SU-DHL-6 (cell line): ENCODE data around the gene RUFY2.

ENCODE experiments used
- H2AFZ ChIP-seq: fragments of 200-600 bp; sonication (generic); 2 replicates; pipeline ENCODE4 v1.6.1; 2014; ENCODE audit warnings: low read depth, mild to moderate bottlenecking, moderate library complexity, mixed read lengths, antibody characterized with exemption, low read length; ENCODE audit not compliant: severe bottlenecking
- H3F3A ChIP-seq: fragments of 200-600 bp; shearing (Covaris generic); 2 replicates; pipeline ENCODE4 v1.6.0; 2016; ENCODE audit warnings: antibody characterized with exemption, mild to moderate bottlenecking; ENCODE audit not compliant: insufficient read depth
- H3K27ac ChIP-seq: fragments of 200-600 bp; sonication (generic); 2 replicates; pipeline ENCODE4 v1.5.1; 2016; ENCODE audit warnings: low read depth, mild to moderate bottlenecking, low read length, moderate library complexity, mixed read lengths
- H3K27me3 ChIP-seq: fragments of 200-600 bp; sonication (generic), shearing (Covaris generic); 2 replicates; pipeline ENCODE4 v1.6.0; 2014; ENCODE audit warnings: mild to moderate bottlenecking, low read length
- H3K36me3 ChIP-seq: fragments of 200-600 bp; sonication (generic); 2 replicates; pipeline ENCODE4 v1.6.1; 2014; ENCODE audit warnings: mild to moderate bottlenecking, low read length, mixed read lengths
- H3K4me2 ChIP-seq: fragments of 300-600, 200-600 bp; shearing (Covaris generic), sonication (generic); 2 replicates; pipeline ENCODE4 v1.6.0; 2014; ENCODE audit warnings: low read length, low read depth, mild to moderate bottlenecking; ENCODE audit not compliant: poor library complexity, severe bottlenecking
- H3K4me3 ChIP-seq: fragments of 200-600 bp; sonication (generic); 2 replicates; pipeline ENCODE4 v1.5.1; 2014; ENCODE audit warnings: antibody characterized with exemption, low read length, mild to moderate bottlenecking, mixed read lengths; ENCODE audit not compliant: insufficient read depth, poor library complexity, severe bottlenecking
- H3K79me2 ChIP-seq: fragments of 200-600 bp; sonication (generic); 2 replicates; pipeline ENCODE4 v1.6.1; 2014; ENCODE audit warnings: mild to moderate bottlenecking, low read length, moderate library complexity; ENCODE audit not compliant: insufficient read depth
- H3K9ac ChIP-seq: fragments of 200-600 bp; sonication (generic); 2 replicates; pipeline ENCODE4 v1.7.0; 2014; ENCODE audit warnings: mild to moderate bottlenecking, low read length
- H3K9me2 ChIP-seq: fragments of 200-600 bp; sonication (generic); replicated peaks from 2 replicates; pipeline ENCODE4 v1.6.1; 2014; ENCODE audit warnings: low read length; ENCODE audit not compliant: insufficient read depth
- H3K9me3 ChIP-seq: fragments of 200-600 bp; sonication (generic); 2 replicates; pipeline ENCODE4 v1.6.1; 2014; ENCODE audit warnings: low read length, mixed read lengths; ENCODE audit not compliant: insufficient read depth
- H4K20me1 ChIP-seq: fragments of 200-600 bp; sonication (generic); 2 replicates; pipeline ENCODE4 v1.6.1; 2014; ENCODE audit warnings: low read depth, mild to moderate bottlenecking, antibody characterized with exemption, low read length, moderate library complexity, mixed read lengths
- EZH2phosphoT487 ChIP-seq: fragments of 200-600 bp; sonication (generic), shearing (Covaris generic); conservative IDR thresholded peaks from 2 replicates; pipeline ENCODE4 v1.6.1; 2018; ENCODE audit warnings: mild to moderate bottlenecking, antibody characterized with exemption, low read length, moderate library complexity, mixed read lengths
- TF ChIP-seq, protein P1 (sequence below): fragments of 200-600 bp; sonication (generic); IDR thresholded peaks from one replicate; pipeline ENCODE4 v1.5.1; 2017; ENCODE audit warnings: antibody characterized with exemption, mild to moderate bottlenecking, low read length, moderate library complexity; ENCODE audit not compliant: insufficient read depth, poor library complexity, severe bottlenecking

The RUFY2 gene

DNA sequence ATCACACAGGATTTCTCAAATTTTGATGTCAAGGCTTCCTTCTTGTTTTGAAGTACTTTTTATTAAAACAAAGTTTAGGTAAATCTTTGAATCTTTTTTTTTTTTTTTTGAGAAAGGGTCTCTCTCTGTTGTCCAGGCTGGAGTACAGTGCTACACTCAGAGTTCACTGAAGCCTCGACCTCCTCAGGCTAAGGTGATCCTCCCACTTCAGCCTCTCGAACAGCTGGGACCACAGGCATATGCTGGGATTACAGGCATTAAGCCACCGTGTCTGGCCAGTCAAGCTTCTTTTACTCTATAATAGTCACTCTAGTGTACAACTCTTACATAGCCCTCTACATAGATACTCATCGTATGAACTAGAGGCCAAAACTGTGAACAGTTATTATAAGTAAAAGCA lies 3.4 kb downstream of the RUFY2 start:
- Histone ChIP-seq H3K79me2 (peaks cover 23% of the 10 kb centered on the region; the same call in 1 of the 2 replicates), H3K4me2 (no peak overlapping the region), H3F3A (peaks cover 13% of the 10 kb centered on the region; the same call in 1 of the 2 replicates), H4K20me1 (no peaks in the 10 kb centered on the region), H3K9ac (no peak overlapping the region), H3K9me3 (no peaks in the 10 kb centered on the region), H3K36me3 (peaks cover 4% of the 10 kb centered on the region; the same call in 1 of the 2 replicates), H3K27ac (no peak overlapping the region), H3K27me3 (no peaks in the 10 kb centered on the region), H2AFZ (no peak overlapping the region), H3K4me3 (no peak overlapping the region), H3K9me2 (no peaks in the 10 kb centered on the region)
- no peak for TF ChIP-seq EZH2phosphoT487
- TF ChIP-seq, protein P1, sequence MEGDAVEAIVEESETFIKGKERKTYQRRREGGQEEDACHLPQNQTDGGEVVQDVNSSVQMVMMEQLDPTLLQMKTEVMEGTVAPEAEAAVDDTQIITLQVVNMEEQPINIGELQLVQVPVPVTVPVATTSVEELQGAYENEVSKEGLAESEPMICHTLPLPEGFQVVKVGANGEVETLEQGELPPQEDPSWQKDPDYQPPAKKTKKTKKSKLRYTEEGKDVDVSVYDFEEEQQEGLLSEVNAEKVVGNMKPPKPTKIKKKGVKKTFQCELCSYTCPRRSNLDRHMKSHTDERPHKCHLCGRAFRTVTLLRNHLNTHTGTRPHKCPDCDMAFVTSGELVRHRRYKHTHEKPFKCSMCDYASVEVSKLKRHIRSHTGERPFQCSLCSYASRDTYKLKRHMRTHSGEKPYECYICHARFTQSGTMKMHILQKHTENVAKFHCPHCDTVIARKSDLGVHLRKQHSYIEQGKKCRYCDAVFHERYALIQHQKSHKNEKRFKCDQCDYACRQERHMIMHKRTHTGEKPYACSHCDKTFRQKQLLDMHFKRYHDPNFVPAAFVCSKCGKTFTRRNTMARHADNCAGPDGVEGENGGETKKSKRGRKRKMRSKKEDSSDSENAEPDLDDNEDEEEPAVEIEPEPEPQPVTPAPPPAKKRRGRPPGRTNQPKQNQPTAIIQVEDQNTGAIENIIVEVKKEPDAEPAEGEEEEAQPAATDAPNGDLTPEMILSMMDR, result no peak

DNA sequence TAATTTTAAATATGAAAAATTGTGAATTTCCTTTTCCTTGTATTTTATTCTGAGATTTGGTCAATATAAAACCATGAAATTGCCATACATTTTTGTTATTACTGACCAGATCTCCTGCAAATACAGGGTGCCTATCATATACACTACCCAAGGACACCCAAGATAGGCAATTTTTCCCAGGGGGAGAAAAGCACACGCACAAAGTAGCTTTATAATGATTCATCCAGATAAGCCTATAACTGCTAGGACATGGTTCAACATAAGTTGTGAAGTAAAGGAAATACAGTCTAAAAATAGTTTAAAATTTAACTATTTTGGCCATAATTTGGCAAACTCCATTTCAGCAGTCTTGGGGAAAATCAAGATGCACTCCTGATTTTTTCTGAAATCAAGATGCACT lies 4.8 kb downstream of the RUFY2 start:
- no peak overlapping the region for H3K4me3 ChIP-seq
- no peak overlapping the region for H3K9ac ChIP-seq
- no peaks in the 10 kb centered on the region for H3K9me3 ChIP-seq
- H3K27me3 ChIP-seq, result no peaks in the 10 kb centered on the region
- no peaks in the 10 kb centered on the region for H3K9me2 ChIP-seq
- H2AFZ ChIP-seq, result no peak overlapping the region
- H3K36me3 ChIP-seq, result peaks cover 4% of the 10 kb centered on the region; the same call in 1 of the 2 replicates
- no peaks in the 10 kb centered on the region for H4K20me1 ChIP-seq
- H3K4me2 ChIP-seq, result no peak overlapping the region
- H3K79me2 ChIP-seq, result peaks cover 23% of the 10 kb centered on the region; the same call in 1 of the 2 replicates
- no peak overlapping the region for H3K27ac ChIP-seq
- peaks cover 13% of the 10 kb centered on the region; the same call in 1 of the 2 replicates for H3F3A ChIP-seq
- no peak for TF ChIP-seq EZH2phosphoT487
- TF ChIP-seq, protein P1, result no peak

DNA sequence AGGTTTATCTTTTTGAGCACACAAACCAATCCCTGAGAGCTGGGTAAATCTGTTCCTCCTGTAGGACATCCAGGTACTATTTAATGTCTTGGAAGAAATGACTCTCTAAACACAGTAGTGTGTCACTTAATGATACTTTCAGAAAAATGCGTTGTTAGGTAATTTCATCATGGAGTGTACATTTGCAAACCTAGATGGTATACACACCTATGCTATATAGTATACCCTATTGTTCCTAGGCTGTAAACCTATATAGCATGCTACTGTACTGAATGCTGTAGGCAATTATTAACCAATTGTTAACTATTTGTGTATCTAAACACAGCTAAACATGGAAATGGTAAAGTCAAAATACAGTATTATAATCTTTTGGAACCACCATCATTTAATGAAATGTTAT lies 10.1 kb downstream of the RUFY2 start:
- H3K79me2 ChIP-seq, result no peaks in the 10 kb centered on the region
- H3K27ac ChIP-seq, result no peak overlapping the region
- H3K9me2 ChIP-seq, result no peaks in the 10 kb centered on the region
- H3K4me2 ChIP-seq, result no peak overlapping the region
- peaks cover 5% of the 10 kb centered on the region; the same call in 1 of the 2 replicates for H3F3A ChIP-seq
- H3K9me3 ChIP-seq, result no peaks in the 10 kb centered on the region
- H3K27me3 ChIP-seq, result no peaks in the 10 kb centered on the region
- no peak overlapping the region for H3K4me3 ChIP-seq
- peaks cover 10% of the 10 kb centered on the region for H3K36me3 ChIP-seq
- no peaks in the 10 kb centered on the region for H4K20me1 ChIP-seq
- TF ChIP-seq, protein P1, result no peak
- TF ChIP-seq EZH2phosphoT487, result no peak
- no peak overlapping the region for H3K9ac ChIP-seq
- no peak overlapping the region for H2AFZ ChIP-seq
